Midbrain (tissue), 1 donor: ENCODE results near the gene PUS3.
"Not testable (repeated sequence)": the region's sequence is repeated elsewhere in the genome, so short reads cannot be mapped to it uniquely, and the experiment has no call there.

Source experiments
- DNase-seq: peaks from one replicate; lab custom pipeline; 2025; lab: John Stamatoyannopoulos, UW

The PUS3 gene

GRCh38 chr11:125921042-125921441 lies 18.0 kb upstream of the PUS3 start:
- DNase-seq = no peak

- DNase-seq = no peak
Measured at GRCh38 chr11:125918140-125918840, 15.3 kb upstream of the PUS3 start.

GRCh38 chr11:125916683-125917347 lies 13.8 kb upstream of the PUS3 start:
- DNase-seq = no peak

- DNase-seq = not testable (repeated sequence)
Measured at GRCh38 chr11:125914601-125915000, 11.6 kb upstream of the PUS3 start.

- no peak for DNase-seq
Measured at GRCh38 chr11:125910226-125910849, 7.3 kb upstream of the PUS3 start.

- no peak for DNase-seq
Measured at GRCh38 chr11:125904678-125905077, 1.7 kb upstream of the PUS3 start.

- peak; percentile 46 for DNase-seq
Measured at GRCh38 chr11:125903711-125904659, 979 bp upstream of the PUS3 start, which contains the start of gene DDX25. Gene DDX25 (plus strand): TSS chr11:125904508. CDS start chr11:125904518, 10 bp downstream.

GRCh38 chr11:125902277-125902926 lies 604 bp downstream of the PUS3 start:
- DNase-seq = no peak

- no peak for DNase-seq
Measured at GRCh38 chr11:125901872-125902271, 1.1 kb downstream of the PUS3 start.

- DNase-seq = no peak
Measured at GRCh38 chr11:125892994-125893393, 10.0 kb downstream of the PUS3 start.

- DNase-seq = no peak
Measured at GRCh38 chr11:125892071-125892470, 10.9 kb downstream of the PUS3 start.

- DNase-seq = no peak
Measured at GRCh38 chr11:125890447-125891100, 12.4 kb downstream of the PUS3 start.

GRCh38 chr11:125887373-125888324 lies 15.4 kb downstream of the PUS3 start, which contains the start of gene HYLS1:
Gene HYLS1 (plus strand): TSS chr11:125887668. CDS start chr11:125899369, 11,701 bp downstream.
- peak; percentile 94 for DNase-seq

- DNase-seq = peak; percentile 67
Measured at GRCh38 chr11:125886997-125887372, 16.0 kb downstream of the PUS3 start.

GRCh38 chr11:125883375-125883774 lies 19.6 kb downstream of the PUS3 start:
- DNase-seq = no peak

- no peak for DNase-seq
Measured at GRCh38 chr11:125881291-125881690, 21.7 kb downstream of the PUS3 start.

- peak; percentile 82 for DNase-seq
Measured at GRCh38 chr11:125874556-125875124, 28.4 kb downstream of the PUS3 start.

GRCh38 chr11:125873881-125874555 lies 29.0 kb downstream of the PUS3 start:
- no peak for DNase-seq

- DNase-seq = no peak
Measured at GRCh38 chr11:125872138-125872491, 30.9 kb downstream of the PUS3 start.
